Neutrophil (primary cell): ENCODE data around the gene COL4A1.

Experiments
- H3K27ac ChIP-seq: fragments of 200-600 bp; sonication (generic); 2 replicates; pipeline ENCODE4 v1.5.1; 2016; ENCODE audit warnings: mild to moderate bottlenecking, moderate library complexity
- H3K27me3 ChIP-seq: fragments of 200-600 bp; sonication (generic); 2 replicates; pipeline ENCODE4 v1.6.0; 2016; ENCODE audit warnings: mild to moderate bottlenecking
- H3K36me3 ChIP-seq: fragments of 200-600 bp; sonication (generic); 2 replicates; pipeline ENCODE4 v1.5.1; 2017
- H3K4me1 ChIP-seq, 2 experiments: fragments of 200-600 bp in 1 of 2; sonication (generic) in 1 of 2; 1 replicate in 1 of 2; 2 replicates in 1 of 2; pipeline versions ENCODE4 v1.5.1 to v1.6.1; 2013 to 2016; ENCODE audit warnings: low read depth in 1 of 2, low read length in 1 of 2, mild to moderate bottlenecking in 1 of 2, moderate library complexity in 1 of 2; ENCODE audit not compliant: control insufficient read depth in 1 of 2, insufficient read depth in 1 of 2
- H3K4me3 ChIP-seq, 2 experiments: fragments of 200-600 bp in 1 of 2; sonication (generic) in 1 of 2; 1 replicate in 1 of 2; 2 replicates in 1 of 2; pipeline ENCODE4 v1.5.1; 2013 to 2016; ENCODE audit warnings: low read depth in 1 of 2, low read length in 1 of 2, mild to moderate bottlenecking in 1 of 2, moderate library complexity in 1 of 2
- H3K9me3 ChIP-seq: fragments of 200-600 bp; sonication (generic); 2 replicates; pipeline ENCODE4 v1.5.1; 2016
- TF ChIP-seq, protein P1 (sequence below): fragments of 200-600 bp; sonication (generic); IDR thresholded peaks from 2 replicates; pipeline ENCODE4 v1.5.1; 2016; ENCODE audit warnings: antibody characterized with exemption

The COL4A1 gene

DNA sequence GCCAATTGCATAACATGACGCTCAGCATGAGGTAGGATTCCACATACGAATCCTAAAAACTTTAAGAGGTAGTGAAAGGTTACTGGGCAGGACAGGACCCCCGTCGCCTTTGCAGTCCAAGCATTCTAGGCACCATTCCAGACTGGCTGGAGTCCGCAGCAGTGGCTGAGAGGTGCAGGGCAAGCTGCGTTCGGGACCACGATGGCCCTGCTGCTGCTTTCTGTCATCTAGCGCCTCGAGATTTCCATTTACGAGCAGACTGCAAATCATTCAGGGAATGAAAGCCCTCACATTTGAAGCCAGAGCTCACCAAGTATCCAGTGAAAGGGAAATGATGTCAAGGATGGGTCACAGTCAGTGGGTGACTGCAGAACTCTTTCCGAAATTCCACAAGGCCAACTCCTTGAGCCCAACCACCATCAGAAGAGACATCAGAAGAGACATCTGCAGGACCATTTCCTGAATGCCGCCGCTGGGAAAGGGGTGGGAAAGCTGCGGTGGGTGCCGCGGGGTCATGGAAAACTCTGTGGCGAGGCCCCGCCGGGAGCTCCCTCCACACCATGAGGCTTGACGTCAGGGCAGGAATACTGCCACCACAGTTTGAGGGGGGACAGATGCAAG lies 88.3 kb downstream of the COL4A1 start:
- Histone ChIP-seq H3K4me1 (peaks cover 5 to 6% of the 10 kb centered on the region in 2 experiments), H3K27me3 (peaks cover 15% of the 10 kb centered on the region), H3K9me3 (no peaks in the 10 kb centered on the region), H3K27ac (no peak overlapping the region), H3K4me3 (no peak overlapping the region), H3K36me3 (no peaks in the 10 kb centered on the region)
- TF ChIP-seq, protein P1, sequence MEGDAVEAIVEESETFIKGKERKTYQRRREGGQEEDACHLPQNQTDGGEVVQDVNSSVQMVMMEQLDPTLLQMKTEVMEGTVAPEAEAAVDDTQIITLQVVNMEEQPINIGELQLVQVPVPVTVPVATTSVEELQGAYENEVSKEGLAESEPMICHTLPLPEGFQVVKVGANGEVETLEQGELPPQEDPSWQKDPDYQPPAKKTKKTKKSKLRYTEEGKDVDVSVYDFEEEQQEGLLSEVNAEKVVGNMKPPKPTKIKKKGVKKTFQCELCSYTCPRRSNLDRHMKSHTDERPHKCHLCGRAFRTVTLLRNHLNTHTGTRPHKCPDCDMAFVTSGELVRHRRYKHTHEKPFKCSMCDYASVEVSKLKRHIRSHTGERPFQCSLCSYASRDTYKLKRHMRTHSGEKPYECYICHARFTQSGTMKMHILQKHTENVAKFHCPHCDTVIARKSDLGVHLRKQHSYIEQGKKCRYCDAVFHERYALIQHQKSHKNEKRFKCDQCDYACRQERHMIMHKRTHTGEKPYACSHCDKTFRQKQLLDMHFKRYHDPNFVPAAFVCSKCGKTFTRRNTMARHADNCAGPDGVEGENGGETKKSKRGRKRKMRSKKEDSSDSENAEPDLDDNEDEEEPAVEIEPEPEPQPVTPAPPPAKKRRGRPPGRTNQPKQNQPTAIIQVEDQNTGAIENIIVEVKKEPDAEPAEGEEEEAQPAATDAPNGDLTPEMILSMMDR = no peak

DNA sequence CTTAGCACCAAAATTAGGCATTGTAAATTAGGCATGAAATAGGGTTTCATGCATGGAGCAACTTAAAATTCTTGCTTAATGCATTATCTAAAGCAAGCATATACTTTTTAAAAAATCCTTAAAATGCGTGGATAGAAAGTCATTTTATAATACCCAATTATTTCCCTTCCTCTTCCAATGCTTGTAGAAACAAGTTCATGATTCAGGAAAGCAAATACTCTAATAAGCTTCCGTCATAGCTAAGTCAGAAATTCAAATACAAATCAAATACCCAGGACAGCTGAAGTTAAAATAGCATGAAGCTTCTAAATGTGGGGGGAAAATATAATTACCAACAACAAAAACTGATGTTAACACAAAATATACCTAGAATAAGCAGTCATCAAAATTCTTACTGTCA lies 89.1 kb downstream of the COL4A1 start:
- no peak overlapping the region for H3K4me3 ChIP-seq
- TF ChIP-seq, protein P1 = no peak
- H3K36me3 ChIP-seq = no peaks in the 10 kb centered on the region
- peaks cover 5 to 6% of the 10 kb centered on the region in 2 experiments for H3K4me1 ChIP-seq
- H3K27me3 ChIP-seq = peaks cover 15% of the 10 kb centered on the region
- H3K9me3 ChIP-seq = no peaks in the 10 kb centered on the region
- no peak overlapping the region for H3K27ac ChIP-seq

DNA sequence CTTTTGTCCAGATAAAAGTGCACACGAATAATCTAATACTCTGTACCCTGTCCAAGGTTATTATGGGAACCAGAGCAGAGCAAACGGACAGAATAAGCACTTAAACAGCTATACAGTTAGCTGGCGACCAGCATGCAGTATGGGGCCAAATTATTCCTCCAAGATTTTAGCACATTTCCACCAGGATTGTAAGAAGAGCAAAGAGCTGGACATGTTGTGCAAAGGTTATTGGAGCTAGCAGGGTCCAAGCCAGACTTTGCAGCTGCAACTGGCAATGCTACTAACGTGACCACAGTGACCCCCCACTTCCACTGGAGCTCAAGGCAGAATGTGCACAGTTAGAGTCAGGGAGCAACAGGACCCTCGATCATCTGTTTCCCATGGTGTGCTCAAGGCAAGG lies 89.9 kb downstream of the COL4A1 start:
- Histone ChIP-seq H3K27ac (no peak overlapping the region), H3K4me3 (no peak overlapping the region), H3K9me3 (no peaks in the 10 kb centered on the region), H3K27me3 (peaks cover 15% of the 10 kb centered on the region), H3K36me3 (no peaks in the 10 kb centered on the region), H3K4me1 (peaks cover 5% of the 10 kb centered on the region in 2 experiments)
- TF ChIP-seq, protein P1 = no peak

DNA sequence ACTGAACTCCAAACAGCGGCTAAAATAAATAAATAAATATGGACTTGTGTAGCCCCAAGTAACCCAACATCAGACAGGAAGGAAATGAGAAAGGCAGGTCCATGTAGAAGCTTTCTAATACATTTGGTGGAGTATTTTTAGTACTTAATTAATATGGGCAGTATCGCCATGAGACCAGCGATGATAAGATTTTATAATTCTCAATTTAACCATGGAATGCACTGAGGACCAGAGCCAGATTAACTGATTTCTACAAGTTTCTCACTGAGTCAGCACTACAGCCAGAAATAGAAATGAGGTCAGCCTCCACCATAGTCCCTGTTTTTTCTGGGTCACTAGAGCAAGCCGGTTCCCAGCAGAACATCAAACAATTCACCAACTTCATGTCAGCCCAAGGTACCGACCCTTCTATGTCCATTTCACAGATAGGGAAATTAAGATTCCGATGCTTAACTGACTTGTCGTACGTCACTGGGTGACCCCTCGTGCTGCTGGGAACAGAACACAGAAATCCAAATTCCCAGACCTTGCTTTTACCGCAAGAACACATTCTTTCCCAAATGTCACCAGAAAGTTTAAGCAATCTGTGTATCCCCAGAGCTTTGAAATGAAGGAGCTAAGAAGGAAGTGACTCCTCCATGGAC lies 90.4 kb downstream of the COL4A1 start:
- Histone ChIP-seq H3K36me3 (no peaks in the 10 kb centered on the region), H3K27ac (no peak overlapping the region), H3K4me1 (peaks cover 2 to 5% of the 10 kb centered on the region in 2 experiments), H3K27me3 (peaks cover 15% of the 10 kb centered on the region), H3K9me3 (no peaks in the 10 kb centered on the region), H3K4me3 (no peak overlapping the region)
- TF ChIP-seq, protein P1 = no peak

DNA sequence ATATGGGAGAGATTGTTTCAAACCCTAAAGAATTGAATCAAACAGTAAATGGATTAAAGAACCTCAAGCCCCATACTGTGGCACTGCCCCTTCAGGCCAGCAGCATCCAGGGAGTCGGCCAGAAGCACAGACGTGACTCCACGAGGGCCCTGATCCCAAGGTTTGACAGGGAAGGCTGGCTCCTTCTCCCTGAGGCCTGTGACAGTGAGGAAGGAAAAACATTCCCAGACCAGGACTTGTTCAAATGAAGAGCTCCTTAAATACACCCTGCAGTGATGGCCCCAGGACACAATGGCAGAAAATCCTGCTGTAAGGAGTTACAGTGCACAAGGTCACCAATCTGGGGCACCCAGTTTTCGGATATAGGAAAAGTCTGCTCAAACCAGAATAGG lies 91.0 kb downstream of the COL4A1 start:
- Histone ChIP-seq H3K4me3 (no peak overlapping the region), H3K27ac (no peak overlapping the region), H3K27me3 (peaks cover 15% of the 10 kb centered on the region), H3K4me1 (peaks cover 2 to 5% of the 10 kb centered on the region in 2 experiments), H3K36me3 (no peaks in the 10 kb centered on the region), H3K9me3 (no peaks in the 10 kb centered on the region)
- TF ChIP-seq, protein P1 = no peak
